DND-41 (cell line): ENCODE results near the gene PRKCD.

Source experiments
- CTCF ChIP-seq: IDR thresholded peaks from 2 replicates; pipeline ENCODE4 v1.5.1; 2012; ENCODE audit warnings: borderline replicate concordance, low read length, moderate library complexity, mild to moderate bottlenecking; ENCODE audit not compliant: poor library complexity, severe bottlenecking; ENCODE audit errors: extremely low read depth
- EZH2 ChIP-seq: IDR thresholded peaks from 3 replicates; pipeline ENCODE4 v1.6.1; 2012; ENCODE audit warnings: borderline replicate concordance, low read depth, mild to moderate bottlenecking, moderate library complexity, low read length, inconsistent platforms; ENCODE audit not compliant: severe bottlenecking

- TF ChIP-seq CTCF, result no peak
- no peak for TF ChIP-seq EZH2
These were observed 19.5 kb downstream of the PRKCD start for GRCh38 chr3:53180305-53181023.
